HEK293 (cell line): ENCODE data around the gene PRRC2B.

Source experiments
- CTCF ChIP-seq: fragments of 450-650 bp; formaldehyde crosslinking; IDR thresholded peaks from 2 replicates; pipeline ENCODE4 v1.5.1; 2016; ENCODE audit warnings: missing biosample characterization, missing genetic modification characterization
- EGR2 ChIP-seq: fragments of 450-650 bp; formaldehyde crosslinking; IDR thresholded peaks from 2 replicates; pipeline ENCODE4 v1.5.1; 2016; ENCODE audit warnings: low read depth, missing biosample characterization, missing genetic modification characterization
- PATZ1 ChIP-seq: fragments of 450-650 bp; formaldehyde crosslinking; IDR thresholded peaks from 2 replicates; pipeline ENCODE4 v1.5.1; 2016; ENCODE audit warnings: missing biosample characterization, missing genetic modification characterization
- REPIN1 ChIP-seq: fragments of 450-650 bp; formaldehyde crosslinking; IDR thresholded peaks from 2 replicates; pipeline ENCODE4 v1.5.1; 2017; ENCODE audit warnings: missing biosample characterization, missing genetic modification characterization, low read depth
- REST ChIP-seq: fragments of 450-650 bp; formaldehyde crosslinking; IDR thresholded peaks from 2 replicates; pipeline ENCODE4 v1.5.1; 2016; ENCODE audit warnings: missing biosample characterization, missing genetic modification characterization
- ZBTB21 ChIP-seq: fragments of 450-650 bp; formaldehyde crosslinking; IDR thresholded peaks from 2 replicates; pipeline ENCODE4 v1.5.1; 2017; ENCODE audit warnings: missing biosample characterization, missing genetic modification characterization
- ZBTB7A ChIP-seq: fragments of 450-650 bp; formaldehyde crosslinking; IDR thresholded peaks from 2 replicates; pipeline ENCODE4 v1.5.1; 2016; ENCODE audit warnings: low read depth, missing biosample characterization, missing genetic modification characterization
- ZBTB8A ChIP-seq: fragments of 450-650 bp; formaldehyde crosslinking; IDR thresholded peaks from 2 replicates; pipeline ENCODE4 v1.5.1; 2016; ENCODE audit warnings: missing biosample characterization, missing genetic modification characterization
- ZNF423 ChIP-seq: fragments of 450-650 bp; formaldehyde crosslinking; IDR thresholded peaks from 2 replicates; pipeline ENCODE4 v1.5.1; 2016; ENCODE audit warnings: missing biosample characterization, missing genetic modification characterization
- ZNF426 ChIP-seq: fragments of 450-650 bp; formaldehyde crosslinking; IDR thresholded peaks from 2 replicates; pipeline ENCODE4 v1.5.1; 2017; ENCODE audit warnings: missing biosample characterization, missing genetic modification characterization, mild to moderate bottlenecking, inconsistent platforms, moderate library complexity
- ZNF510 ChIP-seq: fragments of 450-650 bp; formaldehyde crosslinking; IDR thresholded peaks from 2 replicates; pipeline ENCODE4 v1.5.1; 2018; ENCODE audit warnings: mild to moderate bottlenecking, missing genetic modification characterization, missing biosample characterization; ENCODE audit not compliant: insufficient replicate concordance
- ZNF558 ChIP-seq: fragments of 450-650 bp; formaldehyde crosslinking; IDR thresholded peaks from 2 replicates; pipeline ENCODE4 v1.5.1; 2016; ENCODE audit warnings: missing biosample characterization, missing genetic modification characterization
- ZNF629 ChIP-seq: fragments of 450-650 bp; formaldehyde crosslinking; IDR thresholded peaks from 2 replicates; pipeline ENCODE4 v1.5.1; 2017; ENCODE audit warnings: missing biosample characterization, missing genetic modification characterization

GRCh38 chr9:131367450-131367849 lies 26.4 kb upstream of the PRRC2B start:
- TF ChIP-seq REST (no peak), ZNF629 (tag by site-specific recombination) (no peak), ZBTB7A (no peak), CTCF (no peak), REPIN1 (tag by site-specific recombination) (no peak), ZNF558 (tag by site-specific recombination) (no peak), ZNF426 (tag by site-specific recombination) (no peak), ZNF423 (tag by site-specific recombination) (no peak), ZNF510 (tag by site-specific recombination) (no peak), ZBTB8A (tag by site-specific recombination) (no peak), PATZ1 (tag by site-specific recombination) (no peak), EGR2 (tag by site-specific recombination) (no peak), ZBTB21 (no peak)
